ENCODE data around the gene TBCA. TPM values are rescaled to one million over a fixed set of nuclear protein-coding genes. Genes with fewer than 3 reads are reported as not detected.

TBCA gene
- total and polyA plus RNA-seq, 9 of the 15 experiments (the other 6 are each of a cell fraction or from before 2014, with no cell fraction given) = 164 to 661 (median 334) TPM

- TF ChIP-seq POLR2B (IDR thresholded peaks at IDR 0.05; ENCODE audit: low read depth, partially characterized antibody) = peak; percentile 39
- TF ChIP-seq SIN3A (IDR thresholded peaks at IDR 0.05; ENCODE audit: borderline replicate concordance in 2 of 2, control insufficient read depth in 1 of 2, low read depth in 2 of 2, low read length in 2 of 2) = peak in 1 of 2 experiments; percentile 91; a peak in 2 of 4 replicates
- TF ChIP-seq REST (IDR thresholded peaks at IDR 0.05; ENCODE audit: borderline replicate concordance) = no peak
- no peak for TF ChIP-seq REST (CRISPR knock-in tag; IDR thresholded peaks at IDR 0.05; ENCODE audit: low read depth)
- peak; percentile 94; the same call in 1 of the 2 replicates for TF ChIP-seq ZBED1 (IDR thresholded peaks at IDR 0.05)
- TF ChIP-seq RBFOX2 (IDR thresholded peaks at IDR 0.05; ENCODE audit: low read depth, low read length) = peak; percentile 58
- TF ChIP-seq HBP1 (CRISPR knock-in tag; IDR thresholded peaks at IDR 0.05) = peak; percentile 84; the same call in 1 of the 2 replicates
- TF ChIP-seq MEF2A (IDR thresholded peaks at IDR 0.05; ENCODE audit: control insufficient read depth, low read depth, low read length) = peak; percentile 32; the same call in 1 of the 2 replicates
- no peak for TF ChIP-seq ZNF280B (CRISPR knock-in tag; IDR thresholded peaks at IDR 0.05)
- TF ChIP-seq ZNF436 (CRISPR knock-in tag; IDR thresholded peaks at IDR 0.05) = 0 out of 2 replicates have a peak, but pooled peaks have one; percentile 38
- no peak for TF ChIP-seq JUNB (CRISPR knock-in tag; conservative IDR thresholded peaks at IDR 0.05)
- TF ChIP-seq KLF13 (tag; IDR thresholded peaks at IDR 0.05; ENCODE audit: borderline replicate concordance, low read depth) = no peak
- TF ChIP-seq SRF (CRISPR knock-in tag; IDR thresholded peaks at IDR 0.05) = peak in 1 of 2 experiments; percentile 93; a peak in 2 of 4 replicates
- no peak for TF ChIP-seq ZNF347 (CRISPR knock-in tag; IDR thresholded peaks at IDR 0.05; ENCODE audit: low read depth)
- 0 out of 2 replicates have a peak, but pooled peaks have one; percentile 41 for TF ChIP-seq CHD2 (IDR thresholded peaks at IDR 0.05; ENCODE audit: low read depth, low read length)
- peak; percentile 61; the same call in 1 of the 2 replicates for TF ChIP-seq GTF2E2 (tag; IDR thresholded peaks at IDR 0.05)
Observed at GRCh38 chr5:77778881-77779438, 2.8 kb upstream of the TBCA start (continued).
